K562 (cell line): ENCODE measurements around the gene NUDT22. TPM values are rescaled to one million over a fixed set of nuclear protein-coding genes. Genes with fewer than 3 reads are reported as not detected.

Experiments used
- FOXM1 ChIP-seq, 2 experiments: fragments of 450-650 bp in 1 of 2; sonication (generic) in 1 of 2; formaldehyde crosslinking in 1 of 2; IDR thresholded peaks; 2 replicates each; pipeline versions ENCODE4 v1.6.1 to v1.9.0; 2017 to 2022; ENCODE audit warnings: low read depth in 2 of 2, mild to moderate bottlenecking in 2 of 2, missing genetic modification reagents in 1 of 2, moderate library complexity in 1 of 2
- IFI16 ChIP-seq: fragments of 250-450 bp; sonication (Bioruptor Pico); IDR thresholded peaks from 2 replicates; pipeline ENCODE4 v2.1.2; 2022; ENCODE audit warnings: mild to moderate bottlenecking, inconsistent platforms
- POLR2A ChIP-seq: fragments of 450-650 bp; conservative IDR thresholded peaks from 2 replicates; pipeline ENCODE4 v1.6.1; 2016
- POLR2H ChIP-seq: IDR thresholded peaks from 2 replicates; pipeline ENCODE4 v1.6.1; 2016; ENCODE audit warnings: missing genetic modification characterization, low read depth, mild to moderate bottlenecking, control low read depth, missing compliant biosample characterization, moderate library complexity
- RBM17 ChIP-seq: fragments of 200-400 bp; formaldehyde crosslinking; IDR thresholded peaks from 2 replicates; pipeline ENCODE4 v1.6.1; 2017; ENCODE audit warnings: low read depth, mild to moderate bottlenecking, low read length, borderline replicate concordance
- SP1 ChIP-seq: sonication (generic); formaldehyde crosslinking; IDR thresholded peaks from 2 replicates; pipeline ENCODE4 v1.8.1; 2022; ENCODE audit warnings: mild to moderate bottlenecking, missing genetic modification reagents
- TAF7 ChIP-seq: fragments of 450-650 bp; IDR thresholded peaks from 2 replicates; pipeline ENCODE4 v1.6.1; 2016; ENCODE audit warnings: missing genetic modification characterization, missing compliant biosample characterization
- ZBTB7A ChIP-seq: IDR thresholded peaks from 2 replicates; pipeline ENCODE4 v1.6.1; 2011; ENCODE audit warnings: low read depth, mild to moderate bottlenecking, low read length, moderate library complexity, borderline replicate concordance; ENCODE audit not compliant: control insufficient read depth
- ZNF12 ChIP-seq: sonication (generic); formaldehyde crosslinking; IDR thresholded peaks from 2 replicates; pipeline ENCODE4 v1.4.0; 2020; ENCODE audit warnings: mild to moderate bottlenecking, missing genetic modification reagents
- ZNF143 ChIP-seq: sonication (generic); formaldehyde crosslinking; IDR thresholded peaks from 2 replicates; pipeline ENCODE4 v1.9.0; 2022; ENCODE audit warnings: mild to moderate bottlenecking, missing genetic modification reagents
- ZNF224 ChIP-seq: sonication (generic); formaldehyde crosslinking; IDR thresholded peaks from 2 replicates; pipeline ENCODE4 v1.8.0; 2022; ENCODE audit warnings: mild to moderate bottlenecking, missing genetic modification reagents
- ZNF282 ChIP-seq: sonication (generic); formaldehyde crosslinking; IDR thresholded peaks from 2 replicates; pipeline ENCODE4 v1.8.1; 2023; ENCODE audit warnings: missing genetic modification reagents
- polyA plus RNA-seq, 8 experiments: library from polyadenylated mRNA; depleted of rRNA in 4 of 8; stranded (reverse) in 5 of 8; unstranded in 3 of 8; fragments of >200 nt; fragmentation: Nextera tagmentation in 2 of 8; fragmentation: Illumina TruSeq in 1 of 8; extraction: Ambion mirVana in 2 of 8; extraction: Trizol in 1 of 8; gene quantifications; 2 replicates each; pipeline versions ENCODE4 v1.2.1 to v1.2.3, GENCODE V29; 2011 to 2014; ENCODE audit warnings: inconsistent platforms in 1 of 8, missing spikeins in 1 of 8
- total RNA-seq, 7 experiments: library from RNA; depleted of rRNA in 6 of 7; stranded (reverse); fragments of >200 nt in 6 of 7; fragmentation: Illumina TruSeq in 2 of 7; extraction: Trizol in 2 of 7; gene quantifications; 2 replicates each; pipeline versions ENCODE4 v1.2.1 to v1.2.3, GENCODE V29; 2011 to 2021; ENCODE audit warnings: low replicate concordance in 1 of 7
- TF ChIP-seq, protein P1 (sequence below), 2 experiments: fragments of 450-650 bp; IDR thresholded peaks; 2 replicates each; pipeline ENCODE4 v1.6.1; 2016
- TF ChIP-seq, protein P2 (sequence below), 2 experiments: fragments of 450-650 bp; formaldehyde crosslinking in 1 of 2; IDR thresholded peaks; 2 replicates each; pipeline versions ENCODE4 v1.4.0 to v1.6.1; 2014 to 2020; ENCODE audit warnings: mild to moderate bottlenecking in 2 of 2, borderline replicate concordance in 1 of 2, low read depth in 1 of 2
- TF ChIP-seq, protein P3 (sequence below): fragments of 250-450 bp; sonication (Bioruptor Pico); IDR thresholded peaks from 2 replicates; pipeline ENCODE4 v1.8.0; 2022; ENCODE audit warnings: inconsistent platforms, mild to moderate bottlenecking, moderate library complexity, borderline replicate concordance

NUDT22 gene
- total and polyA plus RNA-seq, 9 of the 15 experiments (the other 6 are each of a cell fraction or from before 2014, with no cell fraction given): 6.3 to 92.6 (median 37.4) TPM

DNA sequence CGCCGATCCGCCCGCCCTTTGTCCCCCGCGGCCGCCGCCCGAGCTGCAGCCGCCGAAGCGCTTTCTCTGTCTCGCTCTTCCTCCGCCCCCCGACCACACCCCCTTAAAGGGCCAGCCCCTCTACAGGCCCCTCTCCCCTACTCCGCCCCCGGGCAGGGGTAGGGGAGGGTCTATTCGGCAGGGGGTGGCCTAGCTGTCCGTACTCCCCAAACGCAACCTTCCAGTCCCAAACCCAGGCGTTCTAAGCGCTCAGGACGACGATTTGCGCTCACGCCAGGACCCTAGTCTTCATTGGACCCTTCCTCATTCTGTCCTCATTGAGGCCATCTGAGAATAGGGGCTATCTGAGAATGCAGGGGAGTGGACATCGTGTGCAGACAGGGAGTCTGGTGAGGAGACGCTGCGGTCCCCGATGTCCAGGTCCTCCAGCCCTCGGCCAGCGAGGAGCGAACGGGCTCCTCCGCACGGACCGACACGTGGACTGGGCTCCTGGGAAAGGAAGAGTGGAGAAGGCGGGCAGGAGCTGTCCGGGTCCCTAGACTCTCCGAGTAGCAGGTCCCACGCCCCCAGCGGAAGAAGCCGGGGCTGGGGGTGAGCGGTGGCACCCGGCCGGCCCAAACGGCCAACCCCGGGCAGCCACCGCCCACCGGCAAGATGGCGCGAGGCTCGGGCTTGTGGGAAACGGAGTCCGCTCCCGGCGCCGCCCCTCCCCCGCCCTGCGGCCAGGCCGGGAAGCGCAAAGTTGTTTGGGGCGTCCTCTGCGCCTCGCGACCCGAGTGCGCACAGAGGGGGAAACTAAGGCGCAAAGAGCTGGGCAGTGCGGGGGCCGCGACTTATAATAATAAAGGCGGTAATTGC is 21.0 kb downstream of the NUDT22 start, which contains the start of gene PPP1R14B (continued):
- TF ChIP-seq, protein P1, sequence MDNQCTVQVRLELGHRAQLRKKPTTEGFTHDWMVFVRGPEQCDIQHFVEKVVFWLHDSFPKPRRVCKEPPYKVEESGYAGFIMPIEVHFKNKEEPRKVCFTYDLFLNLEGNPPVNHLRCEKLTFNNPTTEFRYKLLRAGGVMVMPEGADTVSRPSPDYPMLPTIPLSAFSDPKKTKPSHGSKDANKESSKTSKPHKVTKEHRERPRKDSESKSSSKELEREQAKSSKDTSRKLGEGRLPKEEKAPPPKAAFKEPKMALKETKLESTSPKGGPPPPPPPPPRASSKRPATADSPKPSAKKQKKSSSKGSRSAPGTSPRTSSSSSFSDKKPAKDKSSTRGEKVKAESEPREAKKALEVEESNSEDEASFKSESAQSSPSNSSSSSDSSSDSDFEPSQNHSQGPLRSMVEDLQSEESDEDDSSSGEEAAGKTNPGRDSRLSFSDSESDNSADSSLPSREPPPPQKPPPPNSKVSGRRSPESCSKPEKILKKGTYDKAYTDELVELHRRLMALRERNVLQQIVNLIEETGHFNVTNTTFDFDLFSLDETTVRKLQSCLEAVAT (IDR thresholded peaks at IDR 0.05): 0 out of 4 replicates have a peak, but pooled peaks of 1 of the 2 experiments have one; percentile 23
- peak; percentile 91 for TF ChIP-seq ZNF143 (CRISPR knock-in tag)
- TF ChIP-seq POLR2H (tag): no peak
- peak; percentile 90 for TF ChIP-seq POLR2A
- TF ChIP-seq ZNF12 (CRISPR knock-in tag): 0 out of 2 replicates have a peak, but pooled peaks have one; percentile 43
- TF ChIP-seq ZNF282: peak; percentile 63; the same call in 1 of the 2 replicates
- TF ChIP-seq TAF7: peak; percentile 43; the same call in 1 of the 2 replicates
- TF ChIP-seq, protein P2, sequence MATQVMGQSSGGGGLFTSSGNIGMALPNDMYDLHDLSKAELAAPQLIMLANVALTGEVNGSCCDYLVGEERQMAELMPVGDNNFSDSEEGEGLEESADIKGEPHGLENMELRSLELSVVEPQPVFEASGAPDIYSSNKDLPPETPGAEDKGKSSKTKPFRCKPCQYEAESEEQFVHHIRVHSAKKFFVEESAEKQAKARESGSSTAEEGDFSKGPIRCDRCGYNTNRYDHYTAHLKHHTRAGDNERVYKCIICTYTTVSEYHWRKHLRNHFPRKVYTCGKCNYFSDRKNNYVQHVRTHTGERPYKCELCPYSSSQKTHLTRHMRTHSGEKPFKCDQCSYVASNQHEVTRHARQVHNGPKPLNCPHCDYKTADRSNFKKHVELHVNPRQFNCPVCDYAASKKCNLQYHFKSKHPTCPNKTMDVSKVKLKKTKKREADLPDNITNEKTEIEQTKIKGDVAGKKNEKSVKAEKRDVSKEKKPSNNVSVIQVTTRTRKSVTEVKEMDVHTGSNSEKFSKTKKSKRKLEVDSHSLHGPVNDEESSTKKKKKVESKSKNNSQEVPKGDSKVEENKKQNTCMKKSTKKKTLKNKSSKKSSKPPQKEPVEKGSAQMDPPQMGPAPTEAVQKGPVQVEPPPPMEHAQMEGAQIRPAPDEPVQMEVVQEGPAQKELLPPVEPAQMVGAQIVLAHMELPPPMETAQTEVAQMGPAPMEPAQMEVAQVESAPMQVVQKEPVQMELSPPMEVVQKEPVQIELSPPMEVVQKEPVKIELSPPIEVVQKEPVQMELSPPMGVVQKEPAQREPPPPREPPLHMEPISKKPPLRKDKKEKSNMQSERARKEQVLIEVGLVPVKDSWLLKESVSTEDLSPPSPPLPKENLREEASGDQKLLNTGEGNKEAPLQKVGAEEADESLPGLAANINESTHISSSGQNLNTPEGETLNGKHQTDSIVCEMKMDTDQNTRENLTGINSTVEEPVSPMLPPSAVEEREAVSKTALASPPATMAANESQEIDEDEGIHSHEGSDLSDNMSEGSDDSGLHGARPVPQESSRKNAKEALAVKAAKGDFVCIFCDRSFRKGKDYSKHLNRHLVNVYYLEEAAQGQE (IDR thresholded peaks at IDR 0.05; ENCODE audit: borderline replicate concordance): peak; percentile 31
- TF ChIP-seq, protein P2 (CRISPR knock-in tag; IDR thresholded peaks at IDR 0.05; ENCODE audit: low read depth): 0 out of 2 replicates have a peak, but pooled peaks have one; percentile 32
- TF ChIP-seq RBM17: no peak
- 0 out of 2 replicates have a peak, but pooled peaks have one; percentile 71 for TF ChIP-seq ZNF224 (CRISPR knock-in tag)
- TF ChIP-seq FOXM1 (IDR thresholded peaks at IDR 0.05; ENCODE audit: low read depth): peak; percentile 23; the same call in 1 of the 2 replicates
- 0 out of 2 replicates have a peak, but pooled peaks have one; percentile 48 for TF ChIP-seq FOXM1 (CRISPR knock-in tag; IDR thresholded peaks at IDR 0.05; ENCODE audit: low read depth)
- TF ChIP-seq ZBTB7A: peak; percentile 83
- TF ChIP-seq SP1 (CRISPR knock-in tag): peak; percentile 61; the same call in 1 of the 2 replicates
- TF ChIP-seq IFI16 (CRISPR knock-in tag): no peak
- TF ChIP-seq, protein P3, sequence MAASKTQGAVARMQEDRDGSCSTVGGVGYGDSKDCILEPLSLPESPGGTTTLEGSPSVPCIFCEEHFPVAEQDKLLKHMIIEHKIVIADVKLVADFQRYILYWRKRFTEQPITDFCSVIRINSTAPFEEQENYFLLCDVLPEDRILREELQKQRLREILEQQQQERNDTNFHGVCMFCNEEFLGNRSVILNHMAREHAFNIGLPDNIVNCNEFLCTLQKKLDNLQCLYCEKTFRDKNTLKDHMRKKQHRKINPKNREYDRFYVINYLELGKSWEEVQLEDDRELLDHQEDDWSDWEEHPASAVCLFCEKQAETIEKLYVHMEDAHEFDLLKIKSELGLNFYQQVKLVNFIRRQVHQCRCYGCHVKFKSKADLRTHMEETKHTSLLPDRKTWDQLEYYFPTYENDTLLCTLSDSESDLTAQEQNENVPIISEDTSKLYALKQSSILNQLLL (CRISPR knock-in tag): no peak
